Chondrocyte (in vitro differentiated cells): ENCODE data around the gene CUL9. TPM values are rescaled to one million over a fixed set of nuclear protein-coding genes. Genes with fewer than 3 reads are reported as not detected.

Source experiments
- DNase-seq: peaks from one replicate; pipeline ENCODE4 v3.0.0; 2021; ENCODE audit warnings: mixed read lengths, low spot score
- H3K27ac Mint-ChIP-seq: one replicate; pipeline ENCODE4 v1.8.0; 2021; ENCODE audit warnings: mild to moderate bottlenecking, moderate library complexity, mixed read lengths; ENCODE audit not compliant: unreplicated experiment
- H3K27me3 Mint-ChIP-seq: 2 replicates; pipeline ENCODE4 v1.8.0; 2021; ENCODE audit warnings: low read depth, mixed read lengths
- H3K36me3 Mint-ChIP-seq: 2 replicates; pipeline ENCODE4 v1.8.0; 2021; ENCODE audit warnings: low read depth, mixed read lengths
- H3K4me1 Mint-ChIP-seq: 2 replicates; pipeline ENCODE4 v1.8.0; 2021; ENCODE audit warnings: low read depth, mild to moderate bottlenecking, mixed read lengths
- H3K4me3 Mint-ChIP-seq: one replicate; pipeline ENCODE4 v1.8.0; 2021; ENCODE audit warnings: mild to moderate bottlenecking, moderate library complexity, mixed read lengths; ENCODE audit not compliant: unreplicated experiment
- H3K9me3 Mint-ChIP-seq: 2 replicates; pipeline ENCODE4 v1.8.0; 2021; ENCODE audit warnings: low read depth, mixed read lengths
- total RNA-seq: library from RNA; stranded (reverse); gene quantifications from 3 replicates; pipeline ENCODE4 v1.2.1, GENCODE V29; 2021
- TF ChIP-seq, protein P1 (sequence below): fragments of 200-600 bp; sonication (generic); IDR thresholded peaks from 2 replicates; pipeline ENCODE4 v1.5.0; 2021; ENCODE audit warnings: antibody characterized with exemption, mild to moderate bottlenecking, moderate library complexity

The CUL9 gene
- total RNA-seq, 1 donor from 2014 or later: 19.8 TPM

DNA sequence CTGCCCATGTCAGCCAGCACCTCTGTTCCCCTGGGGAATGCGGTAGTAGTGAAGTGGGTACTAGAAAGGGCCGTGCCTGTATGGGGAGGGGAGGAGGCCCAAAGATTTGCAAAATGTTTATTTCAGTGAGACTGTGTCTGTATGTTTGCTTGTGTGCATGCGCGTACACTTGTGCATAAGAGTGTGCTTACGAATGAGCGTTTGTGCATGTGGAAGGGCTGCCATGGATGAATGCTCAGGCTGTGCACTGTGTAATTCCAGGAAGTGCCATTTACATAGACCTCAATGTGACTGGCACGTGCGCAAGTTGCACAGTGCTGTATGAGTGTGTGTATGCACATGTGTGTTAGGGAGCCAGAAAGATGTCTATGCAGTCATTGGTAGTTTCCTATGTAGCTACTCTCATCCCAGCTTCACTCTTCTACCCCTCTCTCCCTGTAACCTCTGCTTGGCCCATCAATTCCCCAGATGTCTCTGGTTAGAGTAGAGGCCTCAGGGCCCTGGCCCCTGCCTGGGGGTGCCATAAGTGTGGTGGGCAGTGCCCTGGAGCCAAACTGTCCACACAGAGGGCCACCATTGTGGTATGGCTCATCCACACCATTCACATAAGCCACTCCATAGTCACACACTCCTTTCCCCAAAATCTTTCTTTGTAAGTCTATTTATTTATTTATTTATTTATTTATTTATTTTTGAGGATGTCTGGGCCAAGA is 89.3 kb downstream of the CUL9 start:
- H3K27me3 Mint-ChIP-seq: peaks cover 22% of the 10 kb centered on the region
- no peak for DNase-seq
- H3K9me3 Mint-ChIP-seq: no peaks in the 10 kb centered on the region
- TF ChIP-seq, protein P1, sequence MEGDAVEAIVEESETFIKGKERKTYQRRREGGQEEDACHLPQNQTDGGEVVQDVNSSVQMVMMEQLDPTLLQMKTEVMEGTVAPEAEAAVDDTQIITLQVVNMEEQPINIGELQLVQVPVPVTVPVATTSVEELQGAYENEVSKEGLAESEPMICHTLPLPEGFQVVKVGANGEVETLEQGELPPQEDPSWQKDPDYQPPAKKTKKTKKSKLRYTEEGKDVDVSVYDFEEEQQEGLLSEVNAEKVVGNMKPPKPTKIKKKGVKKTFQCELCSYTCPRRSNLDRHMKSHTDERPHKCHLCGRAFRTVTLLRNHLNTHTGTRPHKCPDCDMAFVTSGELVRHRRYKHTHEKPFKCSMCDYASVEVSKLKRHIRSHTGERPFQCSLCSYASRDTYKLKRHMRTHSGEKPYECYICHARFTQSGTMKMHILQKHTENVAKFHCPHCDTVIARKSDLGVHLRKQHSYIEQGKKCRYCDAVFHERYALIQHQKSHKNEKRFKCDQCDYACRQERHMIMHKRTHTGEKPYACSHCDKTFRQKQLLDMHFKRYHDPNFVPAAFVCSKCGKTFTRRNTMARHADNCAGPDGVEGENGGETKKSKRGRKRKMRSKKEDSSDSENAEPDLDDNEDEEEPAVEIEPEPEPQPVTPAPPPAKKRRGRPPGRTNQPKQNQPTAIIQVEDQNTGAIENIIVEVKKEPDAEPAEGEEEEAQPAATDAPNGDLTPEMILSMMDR: no peak
- no peak overlapping the region for H3K27ac Mint-ChIP-seq
- H3K36me3 Mint-ChIP-seq: no peaks in the 10 kb centered on the region
- H3K4me3 Mint-ChIP-seq: no peak overlapping the region
- H3K4me1 Mint-ChIP-seq: peaks cover 22% of the 10 kb centered on the region

DNA sequence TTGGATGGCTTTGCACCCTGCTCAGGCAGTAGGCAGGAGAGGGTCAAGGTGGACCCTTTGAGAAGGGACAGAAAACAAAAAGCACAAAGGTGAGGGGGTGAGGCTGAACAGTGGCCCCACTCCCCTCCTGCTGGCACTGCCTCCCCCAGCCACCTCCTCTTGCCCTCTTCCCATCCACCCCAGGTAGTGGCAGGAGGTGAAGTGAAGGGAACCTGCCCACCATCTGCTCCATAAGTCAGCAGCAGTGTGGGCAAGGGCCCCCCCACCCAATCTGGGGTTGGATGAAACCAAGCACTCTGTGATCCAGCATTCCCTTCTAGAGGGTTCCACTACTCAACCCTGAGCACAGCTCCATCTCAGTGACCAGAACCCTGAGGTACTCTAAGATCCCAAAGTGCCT is 89.9 kb downstream of the CUL9 start:
- Mint-ChIP-seq H3K4me1 (peaks cover 22% of the 10 kb centered on the region), H3K4me3 (no peak overlapping the region), H3K9me3 (no peaks in the 10 kb centered on the region), H3K27me3 (peaks cover 22% of the 10 kb centered on the region), H3K36me3 (no peaks in the 10 kb centered on the region), H3K27ac (no peak overlapping the region)
- TF ChIP-seq, protein P1: no peak
- DNase-seq: no peak

DNA sequence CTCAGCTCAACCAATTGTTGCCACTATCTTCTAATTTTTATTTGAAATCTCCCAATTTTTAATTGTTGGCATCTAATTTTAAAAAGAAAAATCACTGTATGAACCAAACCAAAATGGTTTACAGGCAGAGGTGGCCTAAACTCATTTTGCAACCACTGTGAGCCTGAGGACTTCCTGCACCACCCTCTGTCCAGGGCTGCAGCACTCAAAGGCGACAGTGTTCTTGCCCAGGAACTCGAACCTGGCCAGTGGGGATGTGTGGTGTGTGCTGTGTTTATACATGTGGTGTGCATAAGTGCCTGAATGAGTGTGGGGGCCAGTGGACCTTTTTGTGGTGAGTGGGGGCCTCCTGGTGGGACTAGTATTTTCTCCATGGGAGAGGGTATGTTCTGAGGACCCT is 91.7 kb downstream of the CUL9 start:
- DNase-seq: no peak
- no peak overlapping the region for H3K27ac Mint-ChIP-seq
- H3K4me1 Mint-ChIP-seq: peaks cover 31% of the 10 kb centered on the region
- H3K9me3 Mint-ChIP-seq: no peaks in the 10 kb centered on the region
- H3K27me3 Mint-ChIP-seq: peaks cover 22% of the 10 kb centered on the region
- no peak overlapping the region for H3K4me3 Mint-ChIP-seq
- no peaks in the 10 kb centered on the region for H3K36me3 Mint-ChIP-seq
- TF ChIP-seq, protein P1: no peak

Other genes starting within 250 kb of the CUL9 start
- gene GNMT, start 221.4 kb upstream of the CUL9 start, total RNA-seq: 0.53 TPM in 1 of 3 replicates, not detected in the others
- gene PEX6, start 203.0 kb upstream of the CUL9 start, total RNA-seq: 16.0 to 30.5 TPM (median 17.0 TPM) in 3 replicates
- 34.0 to 40.4 TPM (median 39.3 TPM) in 3 replicates for gene PPP2R5D, start 197.6 kb upstream of the CUL9 start, total RNA-seq
- 71.1 to 86.2 TPM (median 71.6 TPM) in 3 replicates for gene MEA1, start 168.2 kb upstream of the CUL9 start, total RNA-seq
- 66.3 to 96.9 TPM (median 90.3 TPM) in 3 replicates for gene KLHDC3, start 167.9 kb upstream of the CUL9 start, total RNA-seq
- 58.6 to 75.2 TPM (median 63.2 TPM) in 3 replicates for gene RRP36, start 160.6 kb upstream of the CUL9 start, total RNA-seq
- gene CUL7, start 128.3 kb upstream of the CUL9 start, total RNA-seq: 53.6 to 64.8 TPM (median 54.3 TPM) in 3 replicates
- gene MRPL2, start 122.8 kb upstream of the CUL9 start, total RNA-seq: 42.6 to 46.6 TPM (median 42.9 TPM) in 3 replicates
- 30.0 to 37.0 TPM (median 32.3 TPM) in 3 replicates for gene KLC4, start 122.6 kb upstream of the CUL9 start, total RNA-seq
- 282 to 293 TPM (median 288 TPM) in 3 replicates for gene PTK7, start 105.9 kb upstream of the CUL9 start, total RNA-seq
- gene SRF, start 10.9 kb upstream of the CUL9 start, total RNA-seq: 42.2 to 43.9 TPM (median 42.7 TPM) in 3 replicates
- gene DNPH1, start 47.3 kb downstream of the CUL9 start, total RNA-seq: 22.8 to 34.1 TPM (median 24.5 TPM) in 3 replicates
- 0.07 TPM in 1 of 3 replicates, not detected in the others for gene TTBK1, start 61.3 kb downstream of the CUL9 start, total RNA-seq
- not detected in 3 replicates for gene SLC22A7, start 116.1 kb downstream of the CUL9 start, total RNA-seq
- gene CRIP3, start 126.6 kb downstream of the CUL9 start, total RNA-seq: 0.47 to 0.94 TPM (median 0.72 TPM) in 3 replicates
- gene ZNF318, start 187.5 kb downstream of the CUL9 start, total RNA-seq: 18.7 to 23.6 TPM (median 19.8 TPM) in 3 replicates
- gene ABCC10, start 245.3 kb downstream of the CUL9 start, total RNA-seq: 42.5 to 43.2 TPM (median 43.1 TPM) in 3 replicates